Muscle of arm (tissue), 12 donors: Measurements from ENCODE around the gene TWF2. TPM values are rescaled to one million over a fixed set of nuclear protein-coding genes. Genes with fewer than 3 reads are reported as not detected.

ENCODE experiments used
- DNase-seq: peaks from one replicate; pipeline ENCODE4 v3.0.0-alpha.2; 2013
- polyA plus RNA-seq, 12 donors: library from polyadenylated mRNA; unstranded; fragments of 120-200 nt; gene quantifications; one replicate each; pipeline ENCODE4 v1.2.1, GENCODE V29; 2013; ENCODE audit not compliant: insufficient read length in 12 of 12

TWF2 gene
- polyA plus RNA-seq, 12 donors, result 17.6 to 28.1 (median 22.2) TPM; not detected in 1

DNA sequence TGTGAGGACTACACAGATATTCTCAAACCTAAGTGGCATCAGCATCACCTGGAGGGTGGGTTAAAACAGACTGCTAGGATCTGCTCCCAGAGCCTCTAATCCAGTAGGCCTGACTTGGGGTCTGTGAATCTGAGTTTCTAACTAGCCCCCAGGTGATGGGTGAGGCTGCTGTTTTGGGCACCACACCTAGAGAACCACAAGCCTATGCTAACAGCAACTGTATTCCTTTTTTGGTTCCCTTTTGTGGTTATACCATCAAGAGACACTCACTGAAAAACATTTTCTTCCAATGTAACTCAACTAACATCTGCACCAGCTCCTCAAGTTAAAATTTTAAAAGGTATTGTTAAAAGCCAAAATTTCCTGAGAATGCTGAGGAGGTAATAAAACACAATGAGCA, 23.5 kb upstream of the TWF2 start:
- no peak for DNase-seq

- DNase-seq, result no peak
Measured at GRCh38 chr3:52259448-52259847, 20.5 kb upstream of the TWF2 start.

GRCh38 chr3:52259035-52259434, 20.1 kb upstream of the TWF2 start:
- DNase-seq, result no peak

GRCh38 chr3:52257911-52258310, 19.0 kb upstream of the TWF2 start:
- DNase-seq, result no peak

DNA sequence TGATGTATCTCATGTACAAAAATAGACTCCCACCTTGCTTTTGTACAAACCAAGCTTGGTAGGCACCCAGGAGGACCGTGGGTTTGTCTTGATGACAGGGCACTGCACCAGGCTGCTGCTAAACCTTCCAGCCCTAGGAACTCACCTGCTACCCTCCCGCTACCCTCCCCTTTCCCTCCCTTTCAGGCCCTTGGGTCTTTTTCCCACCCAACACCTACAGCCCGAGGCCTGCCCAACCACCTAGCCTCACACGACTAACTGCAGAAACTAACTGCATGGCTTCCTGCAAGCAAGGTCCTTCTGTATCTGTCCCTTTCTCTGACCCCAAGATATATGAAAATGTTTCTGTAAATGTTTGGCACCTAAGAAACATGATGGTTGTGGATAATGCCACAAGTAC, 17.7 kb upstream of the TWF2 start:
- DNase-seq, result no peak

- DNase-seq, result no peak
Measured at GRCh38 chr3:52256159-52256558, 17.2 kb upstream of the TWF2 start.

DNA sequence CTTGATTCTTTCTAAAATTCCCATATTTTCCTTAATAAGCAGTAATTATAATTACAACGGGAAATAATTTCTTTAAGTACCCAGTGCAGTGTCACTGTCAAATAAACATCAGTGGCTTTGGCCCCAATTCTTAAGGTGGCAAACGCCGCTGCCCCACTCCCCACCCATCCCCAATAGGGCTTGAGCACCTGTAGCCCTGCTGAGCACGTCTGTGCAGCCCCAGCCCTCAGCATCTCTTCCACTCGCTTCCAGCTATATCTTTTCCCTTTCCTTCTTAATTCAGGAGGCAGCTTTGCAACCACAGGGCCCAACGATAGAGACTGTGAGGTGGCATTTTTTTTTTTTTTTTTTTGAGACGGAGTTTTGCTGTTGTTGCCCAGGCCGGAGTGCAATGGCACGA, 15.7 kb upstream of the TWF2 start:
- DNase-seq, result no peak

DNA sequence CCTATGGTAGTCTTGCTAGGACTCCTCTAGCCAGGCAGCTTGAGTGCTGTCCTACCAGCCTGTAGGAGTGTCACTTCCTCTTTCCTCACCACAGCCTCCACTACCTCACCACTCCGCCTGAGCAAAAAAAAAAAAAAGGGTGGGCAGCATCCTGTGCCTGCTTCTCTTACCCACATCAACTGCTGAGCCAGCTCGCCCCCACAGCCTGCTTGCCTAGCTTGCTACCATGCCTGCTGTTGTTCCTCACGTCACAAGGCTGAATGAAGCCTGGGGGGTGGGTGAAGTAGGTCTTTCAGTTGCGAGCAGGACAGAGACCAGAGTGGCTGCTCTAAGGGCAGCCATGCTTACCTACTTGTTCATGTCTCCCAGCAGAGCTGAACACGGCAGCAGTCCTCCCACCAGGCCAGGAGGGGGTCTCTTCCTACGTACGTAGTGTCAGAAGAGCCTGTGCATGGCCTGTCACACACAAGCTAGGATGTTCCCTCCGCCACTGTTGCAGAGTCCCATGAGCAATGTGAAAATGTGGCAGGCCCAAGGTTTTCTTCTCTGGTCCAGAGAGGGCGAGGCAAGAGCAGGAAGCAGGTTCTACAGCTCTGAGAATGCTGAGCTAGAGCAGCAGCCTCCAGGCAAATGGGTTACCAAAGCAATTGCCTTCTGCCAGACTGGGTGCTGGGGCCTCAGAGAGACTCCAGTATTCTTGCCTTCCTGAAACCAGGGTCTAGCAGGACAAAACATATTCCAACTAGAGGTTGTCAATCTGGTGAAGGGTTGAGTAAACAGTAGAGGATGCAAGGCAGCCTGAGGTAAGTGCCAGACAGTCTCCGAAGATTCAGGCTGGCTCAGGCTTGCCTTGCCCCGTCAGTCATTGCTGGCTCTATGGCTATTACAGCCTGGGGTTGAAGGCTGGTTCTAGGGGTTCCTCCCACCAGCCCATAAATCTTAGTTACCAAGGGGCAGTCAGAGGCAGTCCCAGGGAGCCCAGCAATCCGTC, 14.7 kb upstream of the TWF2 start:
- DNase-seq, result no peak

DNA sequence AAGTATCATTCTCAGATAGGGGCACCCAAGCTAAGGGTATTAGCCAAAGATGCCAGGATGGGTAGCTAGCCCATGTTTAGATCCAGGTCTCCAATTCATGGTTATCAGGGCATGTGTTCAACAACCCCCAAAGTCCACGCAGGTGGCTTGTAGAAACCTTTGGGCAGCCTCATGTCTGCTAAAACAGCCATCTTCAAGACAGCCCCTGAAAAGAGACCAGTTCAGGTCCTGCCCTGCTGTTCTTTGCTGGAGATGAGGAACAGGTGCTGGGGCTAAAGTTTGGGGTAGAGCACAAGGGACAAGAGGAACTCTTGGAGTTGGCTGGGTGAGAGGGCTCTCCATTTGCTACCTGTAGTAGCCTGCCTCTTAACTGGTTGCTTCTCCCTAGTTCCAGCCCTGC, 11.2 kb upstream of the TWF2 start:
- DNase-seq, result no peak

DNA sequence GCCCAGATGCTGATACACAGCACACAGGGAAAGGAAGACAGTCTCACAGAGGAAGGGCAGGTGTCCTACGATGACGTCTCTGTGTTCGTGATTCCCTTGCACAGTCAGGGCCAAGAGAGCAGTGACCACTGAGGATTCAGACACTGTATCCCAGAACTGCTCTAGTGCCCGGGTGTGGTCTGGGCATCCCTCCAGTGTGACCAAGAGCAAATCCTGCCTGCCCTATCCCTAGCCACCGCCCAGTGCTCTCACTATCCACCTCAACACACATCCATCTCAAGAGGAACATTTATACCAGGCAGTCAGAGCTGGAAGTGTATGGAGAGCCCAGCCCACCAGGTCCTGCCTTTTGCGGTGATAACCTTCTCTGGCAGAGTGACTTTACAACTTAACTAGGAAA, 10.7 kb upstream of the TWF2 start:
- DNase-seq, result no peak

- no peak for DNase-seq
Measured at GRCh38 chr3:52248816-52249547, 10.0 kb upstream of the TWF2 start.

DNA sequence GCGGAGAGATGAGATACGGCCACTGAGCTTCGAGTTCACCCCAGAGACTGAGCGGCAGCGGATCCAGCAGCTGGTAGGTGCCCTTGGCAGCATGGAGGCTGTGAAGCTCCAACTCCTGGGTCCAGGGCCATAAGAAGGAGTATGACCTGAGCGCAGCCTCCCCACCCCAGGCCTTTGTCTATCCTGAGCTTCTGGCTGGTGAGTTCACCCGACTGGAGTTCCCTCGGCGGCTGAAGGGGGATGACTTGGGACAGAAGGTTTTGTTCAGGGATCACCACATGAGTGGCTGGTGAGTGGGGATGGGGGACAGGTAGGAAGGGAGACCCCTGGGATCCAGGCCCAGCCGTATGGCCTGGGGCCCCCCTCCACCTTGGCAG, 9.2 kb upstream of the TWF2 start:
- DNase-seq, result no peak

DNA sequence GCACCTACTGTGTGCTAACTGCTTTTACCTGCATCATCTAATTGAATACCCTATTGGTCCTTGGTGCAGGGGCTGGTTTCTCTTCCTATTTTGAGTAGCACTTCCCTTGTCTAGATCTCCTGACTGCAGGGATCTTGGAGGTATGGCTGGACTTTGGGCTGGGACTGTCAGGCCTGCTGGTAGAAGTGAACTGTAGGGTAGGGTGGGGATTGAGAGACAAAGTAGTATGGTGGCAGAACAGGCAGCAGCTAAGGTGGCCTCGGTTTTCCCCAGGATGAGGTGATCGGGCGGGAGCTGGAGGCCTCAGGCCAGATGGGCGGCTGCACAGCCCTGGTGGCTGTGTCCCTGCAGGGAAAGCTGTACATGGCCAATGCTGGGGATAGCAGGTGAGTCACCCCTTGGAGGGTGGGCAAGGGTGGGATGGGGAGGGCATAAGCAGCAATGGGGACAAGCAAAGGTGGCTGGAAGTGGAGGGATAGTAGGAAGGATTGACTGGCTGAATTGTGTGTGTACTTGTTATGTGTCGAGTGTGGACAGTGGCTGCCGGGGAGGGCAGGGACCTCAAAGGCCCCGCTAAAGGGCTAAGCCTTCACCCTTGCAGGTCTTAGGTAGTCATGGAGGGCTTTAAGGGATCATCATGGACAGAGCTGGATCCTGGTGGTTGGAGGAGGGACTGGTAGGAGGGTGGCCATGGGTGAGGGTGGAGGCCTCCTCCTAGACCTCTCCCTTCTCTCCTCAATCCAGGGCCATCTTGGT, 8.6 kb upstream of the TWF2 start:
- no peak for DNase-seq

- no peak for DNase-seq
Measured at GRCh38 chr3:52246728-52247408, 7.9 kb upstream of the TWF2 start.

GRCh38 chr3:52246264-52246620, 7.3 kb upstream of the TWF2 start:
- no peak for DNase-seq

DNA sequence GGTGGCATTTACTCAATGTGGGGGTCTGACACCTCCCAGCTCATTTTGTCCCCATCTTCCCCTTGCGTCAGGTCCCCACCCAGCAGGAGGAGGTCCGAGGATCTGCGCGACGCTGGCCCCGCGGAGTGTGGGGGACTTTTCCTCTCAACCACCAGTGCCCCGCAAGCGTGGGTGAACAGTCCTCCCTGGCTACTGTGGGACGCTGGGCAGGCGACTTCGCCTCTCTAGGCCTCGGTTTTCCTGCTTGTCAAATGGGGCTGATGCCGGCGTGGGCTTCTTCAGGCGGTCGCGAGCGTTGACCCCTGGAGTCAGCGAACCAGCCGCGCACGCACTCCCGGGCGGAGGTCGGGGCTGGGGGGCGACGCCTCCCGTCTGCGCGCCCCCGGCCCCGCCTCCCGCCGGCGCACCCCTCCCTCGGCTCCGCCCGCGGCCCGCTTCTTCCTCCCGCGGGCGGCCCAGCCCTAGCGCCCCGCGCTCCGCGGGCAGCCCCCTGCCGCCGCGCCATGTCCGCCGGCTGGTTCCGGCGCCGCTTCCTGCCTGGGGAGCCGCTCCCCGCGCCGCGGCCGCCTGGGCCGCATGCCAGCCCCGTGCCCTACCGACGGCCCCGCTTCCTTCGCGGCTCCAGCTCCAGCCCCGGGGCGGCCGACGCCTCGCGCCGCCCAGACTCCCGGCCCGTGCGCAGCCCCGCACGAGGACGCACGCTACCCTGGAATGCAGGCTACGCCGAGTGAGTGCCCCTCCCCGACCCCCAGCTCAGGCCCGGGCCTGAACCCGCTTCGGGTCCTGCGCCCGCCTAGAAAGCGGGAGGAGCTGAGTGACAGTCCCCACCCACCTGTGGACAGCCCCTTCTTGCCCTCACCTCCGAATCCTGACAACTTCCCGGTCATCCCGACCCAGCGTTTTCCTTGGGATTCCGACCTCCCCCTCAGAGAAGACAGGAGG, 6.6 kb upstream of the TWF2 start, which contains the start of gene PPM1M:
Gene PPM1M (plus strand): TSS at position 438 of the 942 bp plus-strand sequence. CDS start 66 bp downstream, at position 504.
- no peak for DNase-seq

DNA sequence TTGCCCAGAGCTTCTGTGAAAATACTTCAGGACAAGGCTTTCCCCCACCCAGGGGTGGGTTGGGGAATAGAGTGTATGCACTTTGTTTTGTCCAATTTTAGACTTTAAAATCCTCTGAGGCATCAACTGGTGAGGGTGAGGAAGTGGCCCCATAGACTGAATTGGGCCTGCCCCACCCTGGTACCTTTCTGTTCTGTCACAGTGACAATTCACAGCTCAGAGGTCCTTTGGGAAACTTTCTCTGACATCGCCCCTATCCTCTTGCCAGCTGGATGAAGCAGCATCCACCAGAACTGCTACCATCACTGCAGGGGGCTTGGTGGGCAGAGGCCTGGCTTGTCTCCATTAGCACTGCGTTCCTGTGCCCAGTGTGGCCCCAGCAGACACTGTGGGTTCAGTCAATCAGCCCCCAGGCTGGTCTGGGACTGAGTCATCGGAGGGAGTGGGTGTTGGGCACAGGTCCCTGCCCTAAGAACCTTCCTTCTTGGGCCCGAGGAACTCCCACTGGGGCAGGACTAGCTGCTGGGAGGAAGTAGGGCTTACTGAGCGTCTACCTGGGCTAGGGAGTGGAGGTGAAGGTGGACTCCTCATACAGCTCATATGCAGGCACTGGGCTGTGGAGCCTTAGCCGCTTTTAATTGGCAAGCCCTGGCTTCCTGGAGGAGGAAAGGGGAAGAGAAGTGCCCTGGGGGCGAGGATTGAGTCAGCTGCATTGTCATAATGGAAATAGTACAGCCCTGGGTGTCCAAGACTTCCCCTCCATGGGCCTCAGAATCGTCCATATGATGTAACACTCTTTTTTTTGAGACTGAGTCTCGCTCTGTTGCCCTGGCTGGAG, 5.1 kb upstream of the TWF2 start:
- DNase-seq, result no peak

- DNase-seq, result no peak
Measured at GRCh38 chr3:52242039-52242438, 3.1 kb upstream of the TWF2 start.

GRCh38 chr3:52240886-52241370, 2.0 kb upstream of the TWF2 start:
- no peak for DNase-seq
